ENCODE measurements around the gene STXBP1. TPM values are rescaled to one million over a fixed set of nuclear protein-coding genes. Genes with fewer than 3 reads are reported as not detected.
A peak's percentile ranks its signal among the peaks of the same experiment; 100 is the strongest.

Gene STXBP1
- total and polyA plus RNA-seq, 9 of the 15 experiments (the other 6 are each of a cell fraction or from before 2014, with no cell fraction given) = 4.6 to 35.1 (median 9.7) TPM

- TF ChIP-seq ARID4B (CRISPR knock-in tag; IDR thresholded peaks at IDR 0.05) (no peak), ZNF507 (tag; conservative IDR thresholded peaks at IDR 0.05) (no peak), SNIP1 (IDR thresholded peaks at IDR 0.05; ENCODE audit: low read depth) (no peak), KDM1A (IDR thresholded peaks at IDR 0.05) (no peak), MEF2D (tag; conservative IDR thresholded peaks at IDR 0.05; ENCODE audit: low read depth) (no peak), PHTF2 (CRISPR knock-in tag; IDR thresholded peaks at IDR 0.05) (no peak), TAF9B (IDR thresholded peaks at IDR 0.05; ENCODE audit: partially characterized antibody) (no peak), ZC3H4 (CRISPR knock-in tag; IDR thresholded peaks at IDR 0.05; ENCODE audit: borderline replicate concordance) (no peak), BCOR (IDR thresholded peaks at IDR 0.05) (peak; percentile 65; the same call in 1 of the 2 replicates), FOXP1 (CRISPR knock-in tag; IDR thresholded peaks at IDR 0.05) (peak; percentile 88), ARID2 (IDR thresholded peaks at IDR 0.05) (no peak), PRDM10 (IDR thresholded peaks at IDR 0.05; ENCODE audit: partially characterized antibody) (no peak), PHF20 (IDR thresholded peaks at IDR 0.05; ENCODE audit: partially characterized antibody) (peak; percentile 82), RHOXF2B (CRISPR knock-in tag; conservative IDR thresholded peaks at IDR 0.05) (no peak), BCL6 (CRISPR knock-in tag; IDR thresholded peaks at IDR 0.05) (no peak), ZFP1 (CRISPR knock-in tag; IDR thresholded peaks at IDR 0.05) (0 out of 2 replicates have a peak, but pooled peaks have one; percentile 17)
Measured at GRCh38 chr9:127698985-127699670, 87.1 kb downstream of the STXBP1 start (continued).

Data from K562 (cell line).